HG02981 (cell line): ENCODE results near the gene LRRC75A.
"Not testable (repeated sequence)": the region's sequence is repeated elsewhere in the genome, so short reads cannot be mapped to it uniquely, and the experiment has no call there.

Source experiments
- ATAC-seq: cut with Tn5 transposase; IDR thresholded peaks from one replicate; pipeline ENCODE4 v1.9.1; 2021; ENCODE audit warnings: mild to moderate bottlenecking, moderate library complexity; ENCODE audit not compliant: unreplicated experiment

Gene LRRC75A

GRCh38 chr17:16491703-16492612 lies at the start of gene LRRC75A:
Gene LRRC75A (minus strand): TSS chr17:16492193. CDS start chr17:16491990, 203 bp downstream.
- ATAC-seq, result no peak

- no peak for ATAC-seq
Observed at GRCh38 chr17:16537130-16537458, 45.1 kb upstream of the LRRC75A start.

- ATAC-seq, result no peak
Observed at GRCh38 chr17:16534236-16534635, 42.2 kb upstream of the LRRC75A start.

GRCh38 chr17:16529906-16530305 lies 37.9 kb upstream of the LRRC75A start:
- ATAC-seq, result no peak

- no peak for ATAC-seq
Observed at GRCh38 chr17:16527298-16527697, 35.3 kb upstream of the LRRC75A start.

GRCh38 chr17:16525556-16525955 lies 33.6 kb upstream of the LRRC75A start:
- ATAC-seq, result not testable (repeated sequence)

- ATAC-seq, result peak; percentile 81
Observed at GRCh38 chr17:16521070-16521727, 29.2 kb upstream of the LRRC75A start.

GRCh38 chr17:16519021-16519420 lies 27.0 kb upstream of the LRRC75A start:
- no peak for ATAC-seq

- no peak for ATAC-seq
Observed at GRCh38 chr17:16517477-16517876, 25.5 kb upstream of the LRRC75A start.

- no peak for ATAC-seq
Observed at GRCh38 chr17:16516594-16517051, 24.6 kb upstream of the LRRC75A start.

GRCh38 chr17:16515933-16516332 lies 23.9 kb upstream of the LRRC75A start:
- ATAC-seq, result no peak

- ATAC-seq, result no peak
Observed at GRCh38 chr17:16513873-16514272, 21.9 kb upstream of the LRRC75A start.

- no peak for ATAC-seq
Observed at GRCh38 chr17:16512011-16512410, 20.0 kb upstream of the LRRC75A start.

- no peak for ATAC-seq
Observed at GRCh38 chr17:16511593-16511992, 19.6 kb upstream of the LRRC75A start.

- no peak for ATAC-seq
Observed at GRCh38 chr17:16507918-16508533, 16.0 kb upstream of the LRRC75A start.

- no peak for ATAC-seq
Observed at GRCh38 chr17:16506188-16506587, 14.2 kb upstream of the LRRC75A start.

- ATAC-seq, result no peak
Observed at GRCh38 chr17:16504984-16505383, 13.0 kb upstream of the LRRC75A start.

GRCh38 chr17:16496820-16497489 lies 5.0 kb upstream of the LRRC75A start:
- no peak for ATAC-seq

GRCh38 chr17:16495980-16496819 lies 4.2 kb upstream of the LRRC75A start:
- ATAC-seq, result no peak

- no peak for ATAC-seq
Observed at GRCh38 chr17:16495561-16495960, 3.6 kb upstream of the LRRC75A start.
